GM12864 (cell line): ENCODE measurements around the gene KIF6.

Experiments
- DNase-seq: peaks from one replicate; pipeline ENCODE4 v3.0.0-alpha.2; 2011; ENCODE audit warnings: low read depth
- H3K4me3 ChIP-seq: 2 replicates; pipeline ENCODE4 v1.5.1; 2011; ENCODE audit warnings: mild to moderate bottlenecking, low read depth, low read length, control low read depth
- TF ChIP-seq, protein P1 (sequence below): IDR thresholded peaks from 2 replicates; pipeline ENCODE4 v1.5.1; 2011; ENCODE audit warnings: low read depth, mild to moderate bottlenecking, moderate library complexity, low read length, control low read depth, inconsistent platforms; ENCODE audit errors: missing control alignments

KIF6 gene

DNA sequence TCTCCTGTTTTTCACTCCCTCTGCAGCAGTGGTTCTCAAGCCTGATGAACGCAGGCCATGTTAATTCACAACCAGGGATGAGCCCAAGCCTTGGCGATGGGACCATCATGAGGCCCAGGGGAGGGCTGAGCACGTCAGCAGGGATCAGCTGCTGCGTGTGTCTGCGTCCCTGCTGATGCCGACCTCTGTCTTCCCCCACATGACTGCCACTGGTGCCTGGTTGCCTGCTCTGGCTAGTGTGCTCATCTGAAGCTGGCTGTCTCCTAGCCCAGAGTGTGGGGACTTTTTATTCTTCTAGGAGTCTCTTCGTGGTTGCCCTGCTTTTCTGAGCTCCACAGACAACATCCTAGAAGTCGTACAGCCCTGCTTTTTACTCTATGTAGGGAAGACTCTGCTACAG lies 361.9 kb downstream of the KIF6 start:
- no peak for DNase-seq
- TF ChIP-seq, protein P1, sequence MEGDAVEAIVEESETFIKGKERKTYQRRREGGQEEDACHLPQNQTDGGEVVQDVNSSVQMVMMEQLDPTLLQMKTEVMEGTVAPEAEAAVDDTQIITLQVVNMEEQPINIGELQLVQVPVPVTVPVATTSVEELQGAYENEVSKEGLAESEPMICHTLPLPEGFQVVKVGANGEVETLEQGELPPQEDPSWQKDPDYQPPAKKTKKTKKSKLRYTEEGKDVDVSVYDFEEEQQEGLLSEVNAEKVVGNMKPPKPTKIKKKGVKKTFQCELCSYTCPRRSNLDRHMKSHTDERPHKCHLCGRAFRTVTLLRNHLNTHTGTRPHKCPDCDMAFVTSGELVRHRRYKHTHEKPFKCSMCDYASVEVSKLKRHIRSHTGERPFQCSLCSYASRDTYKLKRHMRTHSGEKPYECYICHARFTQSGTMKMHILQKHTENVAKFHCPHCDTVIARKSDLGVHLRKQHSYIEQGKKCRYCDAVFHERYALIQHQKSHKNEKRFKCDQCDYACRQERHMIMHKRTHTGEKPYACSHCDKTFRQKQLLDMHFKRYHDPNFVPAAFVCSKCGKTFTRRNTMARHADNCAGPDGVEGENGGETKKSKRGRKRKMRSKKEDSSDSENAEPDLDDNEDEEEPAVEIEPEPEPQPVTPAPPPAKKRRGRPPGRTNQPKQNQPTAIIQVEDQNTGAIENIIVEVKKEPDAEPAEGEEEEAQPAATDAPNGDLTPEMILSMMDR: no peak
- no peak overlapping the region for H3K4me3 ChIP-seq

DNA sequence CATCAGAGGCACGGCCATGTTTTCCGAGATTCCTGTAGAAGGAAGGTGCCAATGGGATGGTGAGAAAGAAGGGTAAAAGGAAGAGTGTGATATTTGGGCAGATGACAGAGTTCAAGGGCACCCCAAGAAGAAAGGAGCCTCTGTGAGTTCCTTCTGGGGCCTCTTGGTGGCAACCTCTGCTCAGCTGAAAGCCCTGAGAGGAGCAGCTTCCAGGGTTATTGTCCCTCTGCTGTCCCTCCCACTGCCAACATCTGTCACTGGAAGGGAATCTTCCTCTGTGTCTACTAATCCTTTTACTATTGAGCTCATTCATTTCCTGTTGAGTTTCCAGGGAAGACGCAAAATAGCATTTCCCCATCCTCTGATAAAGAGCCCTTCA lies 362.7 kb downstream of the KIF6 start:
- no peak overlapping the region for H3K4me3 ChIP-seq
- TF ChIP-seq, protein P1: peak; percentile 30
- DNase-seq: no peak

DNA sequence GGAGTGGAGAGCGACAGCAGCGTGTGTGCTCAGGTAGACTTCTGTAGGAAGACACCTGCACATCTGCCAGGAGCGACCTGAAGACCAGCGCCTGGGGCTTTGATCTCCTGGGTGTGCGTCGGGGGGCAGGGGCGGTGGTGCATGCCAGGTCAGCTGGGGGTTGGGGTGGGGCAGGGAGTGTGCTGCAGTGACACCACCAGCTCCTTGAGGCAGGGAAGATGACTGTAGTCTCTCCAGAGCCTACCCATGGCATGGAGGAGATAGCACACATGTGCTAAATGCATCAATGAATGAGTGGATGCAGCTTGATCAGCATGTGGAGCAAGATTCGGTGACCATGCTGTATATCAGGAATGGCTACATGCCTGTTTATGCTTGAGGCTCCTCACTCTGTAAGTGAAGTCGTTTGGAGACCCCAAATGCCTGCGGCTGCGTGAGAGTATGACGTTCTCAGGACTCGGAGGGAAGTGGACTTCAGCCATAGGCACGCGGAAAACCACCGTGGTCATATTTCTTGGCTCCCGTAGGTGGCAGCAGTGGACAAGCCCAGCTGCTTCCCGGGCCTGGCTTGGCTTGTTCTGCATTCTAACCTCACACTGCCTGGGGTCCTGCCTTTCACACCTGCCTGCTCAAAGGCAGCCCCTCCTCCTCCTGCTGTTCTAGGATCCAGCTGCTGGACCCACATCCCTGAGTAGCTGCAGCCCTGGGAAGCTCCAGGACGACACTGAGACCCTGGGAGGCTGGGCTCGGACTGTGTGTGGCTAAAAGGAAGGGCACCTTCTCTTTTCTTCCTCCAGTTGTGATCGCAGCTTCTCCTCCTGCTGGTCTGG lies 363.3 kb downstream of the KIF6 start:
- TF ChIP-seq, protein P1: peak; percentile 92
- no peak overlapping the region for H3K4me3 ChIP-seq
- no peak for DNase-seq

DNA sequence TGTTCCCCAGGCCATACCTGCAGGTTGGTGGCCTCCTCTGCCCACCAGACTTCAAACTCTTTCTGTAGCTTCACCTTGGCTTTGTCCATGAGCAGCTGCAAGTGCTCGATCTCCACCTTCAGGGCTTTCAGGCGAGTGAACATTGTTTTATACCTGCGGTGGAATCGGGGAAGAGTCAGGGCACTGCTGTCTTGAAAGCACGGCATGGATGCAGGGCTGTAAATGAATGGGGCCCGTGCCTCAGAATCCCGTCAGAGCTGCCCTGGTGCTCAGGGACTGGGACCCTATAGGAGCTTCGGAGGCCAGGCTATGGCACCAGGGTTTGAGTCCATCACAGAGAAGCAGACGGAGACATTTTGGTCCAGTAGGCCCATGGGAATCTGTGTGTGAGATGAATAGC lies 364.8 kb downstream of the KIF6 start:
- no peak overlapping the region for H3K4me3 ChIP-seq
- TF ChIP-seq, protein P1: no peak
- no peak for DNase-seq

DNA sequence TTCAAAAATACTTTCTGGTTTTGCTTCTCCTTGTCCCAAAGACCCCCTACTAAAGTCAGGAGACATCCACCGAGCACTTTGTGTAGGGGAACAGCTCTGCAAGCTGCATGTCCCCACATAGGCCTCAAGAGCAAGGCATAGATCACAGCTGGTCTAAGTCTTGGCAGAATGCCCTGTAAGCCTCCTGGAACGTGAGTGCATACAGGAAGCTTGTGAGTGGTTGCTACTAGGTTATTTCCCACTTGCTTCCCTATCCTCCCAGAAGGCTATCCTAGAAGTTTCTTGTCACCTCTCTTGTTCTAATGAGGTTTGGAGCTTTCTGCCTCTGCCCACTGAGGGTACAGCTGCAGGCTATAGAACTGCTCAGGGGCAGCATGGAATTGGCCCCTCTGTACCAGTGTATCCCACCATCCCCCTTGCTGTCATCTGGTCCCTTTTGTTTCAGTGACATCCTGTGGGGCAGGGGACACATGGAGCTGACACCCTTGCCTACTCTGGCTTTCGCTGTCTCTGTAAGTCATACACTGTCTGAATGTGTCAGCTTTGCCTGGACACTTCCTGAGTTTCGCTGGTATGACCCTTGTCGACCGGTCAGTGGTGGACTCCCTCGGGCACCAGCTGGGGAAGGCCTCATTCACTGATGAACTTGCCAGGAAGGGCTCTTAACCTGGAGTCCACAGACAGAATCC lies 367.1 kb downstream of the KIF6 start:
- no peak for DNase-seq
- H3K4me3 ChIP-seq: no peak overlapping the region
- TF ChIP-seq, protein P1: no peak

DNA sequence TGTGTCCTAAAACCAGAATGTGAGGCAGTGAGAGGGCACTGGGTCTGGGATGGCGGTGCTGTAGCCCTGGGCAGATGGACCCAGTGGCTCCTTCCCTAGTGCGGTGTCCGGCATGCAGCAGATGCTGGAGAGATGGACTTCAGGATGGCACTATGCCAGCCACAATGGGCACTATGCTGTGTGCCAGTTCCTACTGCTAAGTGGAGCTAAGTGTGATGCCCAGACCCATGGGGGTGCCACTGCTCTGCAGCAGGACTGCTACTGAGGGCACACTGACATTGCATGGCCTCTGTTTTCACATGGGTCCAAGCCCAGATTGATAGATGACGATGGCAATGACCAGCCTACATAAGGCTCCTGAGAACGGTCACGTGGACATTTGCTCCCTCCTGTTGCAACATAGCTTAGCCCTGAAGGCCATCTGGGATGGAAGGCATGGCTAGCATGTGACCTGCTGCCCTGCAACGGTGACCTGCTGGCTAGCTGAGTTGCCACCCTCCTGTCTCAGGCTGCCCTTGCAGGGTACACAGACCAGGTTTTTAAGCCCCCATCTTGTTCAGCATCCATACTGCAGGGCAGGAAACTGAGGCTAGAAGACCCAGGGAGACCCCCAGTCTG lies 371.4 kb downstream of the KIF6 start:
- H3K4me3 ChIP-seq: no peak overlapping the region
- TF ChIP-seq, protein P1: no peak
- no peak for DNase-seq
